GM23248 (cell line): ENCODE results near the gene PPP1R13B.

Experiments
- EZH2 ChIP-seq: fragments of 200-600 bp; sonication (generic); IDR thresholded peaks from 2 replicates; pipeline ENCODE4 v1.6.1; 2018; ENCODE audit warnings: antibody characterized with exemption, mild to moderate bottlenecking; ENCODE audit not compliant: insufficient read depth, poor library complexity, severe bottlenecking
- EZH2phosphoT487 ChIP-seq: fragments of 200-600 bp; sonication (generic); IDR thresholded peaks from 2 replicates; pipeline ENCODE4 v1.6.1; 2018; ENCODE audit warnings: antibody characterized with exemption, moderate library complexity, mild to moderate bottlenecking, low read depth; ENCODE audit not compliant: insufficient read depth

GRCh38 chr14:103763730-103764488 is 83.5 kb downstream of the PPP1R13B start:
- no peak for TF ChIP-seq EZH2
- no peak for TF ChIP-seq EZH2phosphoT487
